GM04503 (cell line): ENCODE results near the gene ATG7.
"Not testable (repeated sequence)": the region's sequence is repeated elsewhere in the genome, so short reads cannot be mapped to it uniquely, and the experiment has no call there.

Experiments used
- DNase-seq: peaks from one replicate; pipeline ENCODE4 v3.0.0-alpha.2; 2012; ENCODE audit warnings: low read depth

Gene ATG7

GRCh38 chr3:11389386-11390268 lies 117.4 kb downstream of the ATG7 start:
- no peak for DNase-seq

DNA sequence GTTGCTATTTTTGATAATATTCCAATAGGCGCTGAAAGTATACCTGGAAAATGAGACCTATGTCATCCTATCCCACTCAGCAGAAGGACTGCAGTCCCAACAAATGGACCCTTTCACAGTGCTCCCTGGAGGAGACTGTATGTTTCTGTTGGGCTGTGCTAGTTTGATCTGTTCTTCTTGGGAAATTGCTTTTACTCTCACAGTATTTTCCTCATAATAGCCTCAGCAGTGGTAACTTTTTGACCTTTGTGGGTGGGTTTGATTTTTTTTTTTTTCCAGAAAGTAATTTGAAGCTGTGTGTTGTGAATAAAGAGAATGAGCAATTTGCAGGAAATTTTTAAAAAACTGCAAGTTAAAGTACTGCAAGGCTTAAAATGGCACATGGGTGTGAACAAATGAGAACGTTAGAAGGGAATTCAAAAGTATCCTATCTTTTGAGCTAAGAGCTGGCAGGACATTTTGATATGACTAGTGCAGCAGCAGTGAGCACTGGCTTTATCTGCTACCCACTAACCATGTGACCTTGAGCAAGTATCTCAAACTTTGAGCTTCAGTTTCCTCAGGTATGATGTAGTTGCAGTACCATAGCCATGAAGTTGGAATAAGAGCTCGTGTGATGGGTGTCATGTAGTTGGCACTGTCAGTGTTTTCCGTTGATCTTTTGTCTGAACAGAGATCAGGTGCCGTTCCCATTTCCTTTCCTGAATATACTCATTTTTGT lies 118.4 kb downstream of the ATG7 start:
- DNase-seq = no peak

- DNase-seq = no peak
Observed at GRCh38 chr3:11391174-11391879, 119.1 kb downstream of the ATG7 start.

DNA sequence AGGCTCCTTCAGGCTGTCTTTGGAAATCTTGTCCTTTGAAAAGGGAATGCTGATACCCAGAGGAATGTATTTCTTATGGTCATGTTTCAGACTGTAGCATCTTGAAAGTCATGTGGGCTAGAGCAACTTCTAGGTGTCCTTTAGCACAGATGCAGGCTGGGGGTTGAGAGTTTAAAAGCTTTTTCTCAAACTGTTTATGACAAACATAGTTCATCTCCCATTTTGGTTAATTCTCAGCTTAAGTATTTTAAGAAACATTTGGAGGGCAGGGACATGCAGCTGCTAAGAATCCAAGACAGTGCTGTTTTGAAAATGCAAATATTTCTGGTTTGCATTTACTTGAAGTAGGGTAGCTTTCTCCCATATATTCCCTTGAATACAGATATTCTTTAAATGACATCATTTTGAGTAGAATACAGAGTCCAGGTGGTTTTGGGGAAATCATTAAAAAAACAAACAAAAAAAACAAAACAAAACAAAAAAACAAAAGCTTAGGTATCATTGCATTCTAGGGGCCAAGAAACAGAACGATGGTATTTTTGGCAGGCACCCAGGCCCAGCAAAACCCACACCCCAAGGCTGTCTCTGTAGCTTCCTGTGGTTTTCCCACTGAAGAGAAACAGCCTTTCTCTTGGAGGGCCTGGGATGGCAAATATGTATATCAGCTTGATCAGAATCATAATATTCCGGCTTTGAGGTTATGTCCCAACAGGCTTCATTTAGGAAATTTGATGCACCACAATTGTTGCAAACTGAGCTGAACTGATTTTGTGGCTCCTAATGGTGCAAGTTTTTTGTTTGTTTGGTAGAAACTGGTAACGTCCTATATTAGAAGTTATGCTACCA lies 120.0 kb downstream of the ATG7 start:
- DNase-seq = no peak

GRCh38 chr3:11392860-11393114 lies 120.6 kb downstream of the ATG7 start:
- DNase-seq = no peak

GRCh38 chr3:11393401-11393800 lies 121.2 kb downstream of the ATG7 start:
- no peak for DNase-seq

DNA sequence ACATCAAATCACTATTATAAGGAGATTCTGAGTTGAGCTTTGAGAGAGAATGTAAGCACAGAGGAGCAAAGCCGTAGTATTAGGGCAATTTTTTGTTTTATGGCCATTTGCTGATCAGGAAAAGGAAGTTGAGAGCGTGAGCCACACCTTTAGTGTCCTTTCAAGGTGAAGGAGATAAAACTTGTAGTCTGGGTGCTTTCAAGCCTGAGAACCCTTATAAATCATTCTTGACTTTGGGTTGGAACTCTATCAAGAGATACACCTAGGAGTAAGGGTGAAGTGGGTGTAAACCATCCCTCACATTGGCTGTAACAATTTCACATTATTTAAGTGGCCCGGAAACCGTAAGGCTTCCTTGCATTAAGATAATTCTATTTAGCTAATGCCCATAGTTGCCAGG lies 122.2 kb downstream of the ATG7 start:
- no peak for DNase-seq

DNA sequence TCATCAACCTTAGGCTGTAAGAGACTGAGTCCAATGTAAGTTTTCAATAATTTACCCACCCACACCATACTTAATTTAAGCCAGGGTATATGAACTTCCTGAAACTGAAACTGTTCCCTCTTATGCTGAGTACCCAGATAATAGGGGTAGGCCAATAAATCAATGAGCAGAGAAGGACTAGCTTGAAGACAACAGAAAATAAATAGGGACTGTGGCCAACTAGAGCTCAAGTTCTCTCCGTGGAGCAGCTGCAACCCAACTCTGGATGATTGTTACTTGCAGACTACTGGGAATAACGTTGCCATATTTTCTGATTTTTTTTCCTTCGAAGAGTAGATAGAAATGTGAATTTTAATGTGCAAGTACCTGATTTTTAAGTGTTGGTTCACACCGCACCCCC lies 128.0 kb downstream of the ATG7 start:
- DNase-seq = no peak

GRCh38 chr3:11401434-11401833 lies 129.2 kb downstream of the ATG7 start:
- DNase-seq = no peak

- DNase-seq = no peak
Observed at GRCh38 chr3:11405323-11405722, 133.1 kb downstream of the ATG7 start.

DNA sequence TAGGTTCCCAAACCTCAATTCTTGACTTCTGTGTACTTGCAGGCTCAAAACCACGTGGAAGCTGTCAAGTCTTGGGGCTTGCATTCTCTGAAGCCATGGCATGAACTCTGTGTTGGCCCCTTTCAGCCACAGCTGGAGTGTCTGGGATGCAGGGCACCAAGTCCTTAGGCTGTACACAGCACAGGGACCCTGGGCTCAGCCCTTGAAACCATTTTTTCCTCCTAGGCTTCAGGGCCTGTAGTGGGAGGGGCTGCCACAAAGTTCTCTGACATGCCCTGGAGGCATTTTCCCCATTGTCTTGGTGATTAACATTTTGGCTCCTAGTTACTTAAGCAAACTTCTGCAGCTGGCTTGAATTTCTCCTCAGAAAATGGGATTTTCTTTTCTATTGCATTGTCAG lies 135.4 kb downstream of the ATG7 start:
- no peak for DNase-seq

GRCh38 chr3:11408324-11408859 lies 136.2 kb downstream of the ATG7 start:
- DNase-seq = not testable (repeated sequence)

DNA sequence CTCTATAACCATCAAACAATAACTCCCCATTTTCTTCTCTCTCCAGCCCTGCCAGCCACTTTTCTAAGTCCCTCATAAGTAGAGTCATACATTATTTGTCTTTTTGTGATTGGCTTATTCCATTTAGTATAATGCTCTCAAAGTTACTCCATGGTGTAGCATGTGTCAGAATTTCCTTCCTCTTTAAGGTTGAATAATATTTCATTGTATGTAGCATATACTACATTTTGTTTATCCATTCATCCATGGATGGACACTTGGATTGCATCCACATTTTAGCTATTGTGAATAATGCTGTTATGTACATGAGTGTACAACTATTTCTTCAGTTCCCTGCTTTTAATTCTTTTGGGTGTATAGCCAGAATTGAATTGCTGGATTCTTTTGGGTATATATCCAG lies 138.4 kb downstream of the ATG7 start:
- no peak for DNase-seq

- no peak for DNase-seq
Observed at GRCh38 chr3:11411956-11412355, 139.8 kb downstream of the ATG7 start.

- no peak for DNase-seq
Observed at GRCh38 chr3:11413071-11413470, 140.9 kb downstream of the ATG7 start.

DNA sequence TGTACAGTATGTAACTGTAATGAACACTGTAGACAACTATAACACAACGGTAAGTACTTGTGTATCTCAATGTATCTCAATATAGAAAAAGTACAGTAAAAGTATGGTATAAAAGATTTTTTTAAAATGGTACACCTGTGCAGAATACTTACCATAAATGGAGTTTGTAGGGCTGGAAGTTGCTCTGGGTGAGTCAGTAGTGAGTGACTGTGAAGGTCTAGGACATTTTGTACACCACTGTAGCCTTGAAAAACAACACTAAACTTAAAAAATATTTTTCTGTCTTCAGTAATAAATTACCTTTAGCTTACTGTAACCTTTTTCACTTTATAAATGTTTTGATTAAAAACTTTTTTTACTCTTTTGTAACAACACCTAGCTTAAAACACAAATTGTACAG lies 142.9 kb downstream of the ATG7 start:
- DNase-seq = no peak

DNA sequence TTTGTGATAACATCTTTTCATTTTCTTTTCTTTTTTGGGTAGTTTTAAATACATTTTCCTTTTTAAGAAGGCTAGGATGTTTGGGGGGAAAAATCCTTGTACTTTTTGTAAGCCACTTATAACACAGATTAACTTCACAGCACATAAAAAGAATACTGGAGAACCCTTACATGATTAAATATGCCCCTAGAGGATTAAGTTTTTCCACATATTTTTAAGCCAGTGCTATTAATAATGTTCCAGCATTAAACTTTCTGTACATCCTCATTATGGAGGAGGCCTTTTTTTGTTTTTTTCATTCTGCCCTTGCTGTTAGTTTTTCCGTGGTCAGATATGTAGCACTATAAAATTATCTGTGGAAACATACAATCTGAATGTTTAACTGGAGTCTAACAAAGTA lies 147.9 kb downstream of the ATG7 start:
- DNase-seq = no peak

DNA sequence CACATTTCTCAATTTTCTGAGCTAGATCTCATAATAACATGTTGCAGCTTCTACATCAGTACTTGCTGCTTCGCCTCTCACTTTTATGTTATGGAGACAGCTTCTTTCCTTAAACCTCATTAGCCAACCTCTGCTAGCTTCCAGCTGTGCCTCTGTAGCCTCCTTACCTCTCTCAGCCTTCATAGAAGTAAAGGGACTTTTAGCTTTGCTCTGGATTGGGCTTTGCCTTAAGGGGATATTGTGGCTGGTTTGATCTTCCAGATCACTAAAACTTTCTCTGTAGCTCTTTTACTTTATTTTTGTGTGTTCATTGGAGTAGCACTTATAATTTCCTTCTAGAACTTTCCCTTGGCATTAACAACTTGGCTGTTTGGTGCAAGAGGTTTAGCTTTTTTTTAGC lies 150.1 kb downstream of the ATG7 start:
- no peak for DNase-seq

GRCh38 chr3:11423868-11424267 lies 151.7 kb downstream of the ATG7 start:
- DNase-seq = no peak

DNA sequence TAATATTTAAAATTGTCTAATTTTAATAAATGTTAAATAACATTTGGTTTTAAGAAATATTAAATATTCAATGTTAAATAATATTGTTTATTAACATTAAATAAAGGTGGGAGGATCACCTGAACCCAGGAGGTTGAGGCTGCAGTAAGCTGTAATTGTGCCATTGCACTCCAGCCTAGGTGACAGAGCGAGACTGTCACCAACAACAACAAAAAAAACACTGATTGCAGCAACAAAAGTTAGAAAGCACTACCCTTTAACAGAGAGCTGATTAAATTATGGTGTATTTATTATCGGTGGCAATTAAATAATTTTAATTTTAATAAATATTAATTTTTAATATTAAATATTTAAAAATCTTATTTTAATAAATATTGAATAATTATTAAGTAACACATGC lies 152.1 kb downstream of the ATG7 start:
- no peak for DNase-seq

GRCh38 chr3:11430207-11430606 lies 158.0 kb downstream of the ATG7 start:
- DNase-seq = no peak

DNA sequence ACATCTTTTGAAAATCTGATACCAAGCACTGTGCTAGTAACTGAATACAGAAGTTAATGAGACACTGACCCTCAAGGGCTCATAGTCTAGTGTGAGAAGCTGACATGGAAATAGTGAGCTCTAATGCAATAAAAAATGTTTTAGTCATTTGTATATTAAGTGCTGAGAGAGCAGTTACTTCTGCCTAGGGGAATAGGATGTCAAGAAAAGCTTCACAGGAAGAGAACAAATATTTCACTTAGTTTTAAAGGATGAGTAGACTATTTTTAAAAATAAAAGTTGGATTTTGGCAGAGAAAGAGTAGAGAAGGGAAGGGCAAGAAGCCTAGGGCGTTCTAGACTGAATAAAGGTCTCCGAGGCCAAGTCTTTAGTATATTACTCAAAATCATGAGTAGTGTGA lies 158.4 kb downstream of the ATG7 start:
- no peak for DNase-seq
